ENCODE measurements around the gene MAPK7. TPM values are rescaled to one million over a fixed set of nuclear protein-coding genes. Genes with fewer than 3 reads are reported as not detected.

MAPK7 gene
- total RNA-seq, 2 experiments from 2014 or later = 8.1 to 19.3 TPM

DNA sequence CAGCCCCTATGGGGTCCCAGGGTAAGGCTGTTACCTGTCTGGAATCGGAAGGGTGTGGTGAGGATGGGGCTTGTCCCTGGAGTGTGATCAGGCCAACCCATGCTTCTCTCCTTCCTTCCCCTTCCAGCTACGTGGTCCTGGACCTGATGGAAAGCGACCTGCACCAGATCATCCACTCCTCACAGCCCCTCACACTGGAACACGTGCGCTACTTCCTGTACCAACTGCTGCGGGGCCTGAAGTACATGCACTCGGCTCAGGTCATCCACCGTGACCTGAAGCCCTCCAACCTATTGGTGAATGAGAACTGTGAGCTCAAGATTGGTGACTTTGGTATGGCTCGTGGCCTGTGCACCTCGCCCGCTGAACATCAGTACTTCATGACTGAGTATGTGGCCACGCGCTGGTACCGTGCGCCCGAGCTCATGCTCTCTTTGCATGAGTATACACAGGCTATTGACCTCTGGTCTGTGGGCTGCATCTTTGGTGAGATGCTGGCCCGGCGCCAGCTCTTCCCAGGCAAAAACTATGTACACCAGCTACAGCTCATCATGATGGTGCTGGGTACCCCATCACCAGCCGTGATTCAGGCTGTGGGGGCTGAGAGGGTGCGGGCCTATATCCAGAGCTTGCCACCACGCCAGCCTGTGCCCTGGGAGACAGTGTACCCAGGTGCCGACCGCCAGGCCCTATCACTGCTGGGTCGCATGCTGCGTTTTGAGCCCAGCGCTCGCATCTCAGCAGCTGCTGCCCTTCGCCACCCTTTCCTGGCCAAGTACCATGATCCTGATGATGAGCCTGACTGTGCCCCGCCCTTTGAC, 2.4 kb downstream of the MAPK7 start:
- ChIA-PET POLR2A (interaction anchor here (0.6 kb wide), 1 partner anchor 45 kb away, joined by 5 read pairs; no protein-coding TSS in a partner anchor), CTCF (ENCODE audit: unreplicated experiment) (no interaction called here)
- no peak overlapping the region for H3K27ac ChIP-seq (ENCODE audit: low read depth, low read length, poor library complexity, severe bottlenecking)
- peaks cover 33% of the 10 kb centered on the region; the same call in 1 of the 2 replicates for H3K36me3 ChIP-seq (ENCODE audit: insufficient read depth, low read length)
- H3K4me1 ChIP-seq (ENCODE audit: insufficient read depth, low read length, poor library complexity, severe bottlenecking) = peaks cover 19% of the 10 kb centered on the region
- TF ChIP-seq, protein P1, sequence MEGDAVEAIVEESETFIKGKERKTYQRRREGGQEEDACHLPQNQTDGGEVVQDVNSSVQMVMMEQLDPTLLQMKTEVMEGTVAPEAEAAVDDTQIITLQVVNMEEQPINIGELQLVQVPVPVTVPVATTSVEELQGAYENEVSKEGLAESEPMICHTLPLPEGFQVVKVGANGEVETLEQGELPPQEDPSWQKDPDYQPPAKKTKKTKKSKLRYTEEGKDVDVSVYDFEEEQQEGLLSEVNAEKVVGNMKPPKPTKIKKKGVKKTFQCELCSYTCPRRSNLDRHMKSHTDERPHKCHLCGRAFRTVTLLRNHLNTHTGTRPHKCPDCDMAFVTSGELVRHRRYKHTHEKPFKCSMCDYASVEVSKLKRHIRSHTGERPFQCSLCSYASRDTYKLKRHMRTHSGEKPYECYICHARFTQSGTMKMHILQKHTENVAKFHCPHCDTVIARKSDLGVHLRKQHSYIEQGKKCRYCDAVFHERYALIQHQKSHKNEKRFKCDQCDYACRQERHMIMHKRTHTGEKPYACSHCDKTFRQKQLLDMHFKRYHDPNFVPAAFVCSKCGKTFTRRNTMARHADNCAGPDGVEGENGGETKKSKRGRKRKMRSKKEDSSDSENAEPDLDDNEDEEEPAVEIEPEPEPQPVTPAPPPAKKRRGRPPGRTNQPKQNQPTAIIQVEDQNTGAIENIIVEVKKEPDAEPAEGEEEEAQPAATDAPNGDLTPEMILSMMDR (conservative IDR thresholded peaks at IDR 0.05; ENCODE audit: low read length) = no peak
- no peak for TF ChIP-seq EZH2phosphoT487 (IDR thresholded peaks at IDR 0.05; ENCODE audit: borderline replicate concordance, low read depth, low read length)
- no peaks in the 10 kb centered on the region for H3K9me3 ChIP-seq (ENCODE audit: low read length)
- no peak overlapping the region for H3K4me2 ChIP-seq (ENCODE audit: low read length)
- no peak for DNase-seq (ENCODE audit: low spot score)
- peaks cover 7% of the 10 kb centered on the region; the same call in 1 of the 2 replicates for H3K79me2 ChIP-seq (ENCODE audit: insufficient read depth, low read depth, low read length)
- H2AFZ ChIP-seq (ENCODE audit: low read length) = no peak overlapping the region
- intact Hi-C loops (cut with micrococcal nuclease; ENCODE audit: unreplicated experiment) = no loop called here
- no TSS peak for BruUV-seq (replicated peaks)
- no peak overlapping the region for H3K4me3 ChIP-seq (ENCODE audit: low read depth, low read length, poor library complexity, severe bottlenecking)
- no peaks in the 10 kb centered on the region for H4K20me1 ChIP-seq (ENCODE audit: insufficient read depth, low read length)
- H3K9me2 ChIP-seq (ENCODE audit: insufficient read depth, low read length) = no peaks in the 10 kb centered on the region

DNA sequence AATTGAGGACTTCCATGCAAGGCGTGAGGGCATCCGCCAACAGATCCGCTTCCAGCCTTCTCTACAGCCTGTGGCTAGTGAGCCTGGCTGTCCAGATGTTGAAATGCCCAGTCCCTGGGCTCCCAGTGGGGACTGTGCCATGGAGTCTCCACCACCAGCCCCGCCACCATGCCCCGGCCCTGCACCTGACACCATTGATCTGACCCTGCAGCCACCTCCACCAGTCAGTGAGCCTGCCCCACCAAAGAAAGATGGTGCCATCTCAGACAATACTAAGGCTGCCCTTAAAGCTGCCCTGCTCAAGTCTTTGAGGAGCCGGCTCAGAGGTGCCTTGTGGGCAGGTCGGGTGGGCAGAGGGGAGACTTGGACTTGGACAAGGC, 3.1 kb downstream of the MAPK7 start:
- DNase-seq (ENCODE audit: low spot score) = no peak
- no peak overlapping the region for H3K4me2 ChIP-seq (ENCODE audit: low read length)
- no peak for TF ChIP-seq EZH2phosphoT487 (IDR thresholded peaks at IDR 0.05; ENCODE audit: borderline replicate concordance, low read depth, low read length)
- TF ChIP-seq, protein P1 (conservative IDR thresholded peaks at IDR 0.05; ENCODE audit: low read length) = no peak

More for the DNA sequence above, 3.1 kb downstream of the MAPK7 start:
- Histone ChIP-seq H3K36me3 (ENCODE audit: insufficient read depth, low read length) (peaks cover 33% of the 10 kb centered on the region; the same call in 1 of the 2 replicates), H3K27ac (ENCODE audit: low read depth, low read length, poor library complexity, severe bottlenecking) (no peak overlapping the region), H3K79me2 (ENCODE audit: insufficient read depth, low read depth, low read length) (peaks cover 7% of the 10 kb centered on the region; the same call in 1 of the 2 replicates), H3K4me1 (ENCODE audit: insufficient read depth, low read length, poor library complexity, severe bottlenecking) (peaks cover 14% of the 10 kb centered on the region), H2AFZ (ENCODE audit: low read length) (no peak overlapping the region), H3K4me3 (ENCODE audit: low read depth, low read length, poor library complexity, severe bottlenecking) (no peak overlapping the region), H3K9me3 (ENCODE audit: low read length) (no peaks in the 10 kb centered on the region), H3K9me2 (ENCODE audit: insufficient read depth, low read length) (no peaks in the 10 kb centered on the region), H4K20me1 (ENCODE audit: insufficient read depth, low read length) (no peaks in the 10 kb centered on the region)
- ChIA-PET CTCF (ENCODE audit: unreplicated experiment) (no interaction called here), POLR2A (no interaction called here)
- no TSS peak for BruUV-seq (replicated peaks)
- intact Hi-C loops (cut with micrococcal nuclease; ENCODE audit: unreplicated experiment) = no loop called here
